Stimulated activated CD4-positive, alpha-beta T cell treated with anti-CD3 and anti-CD28 coated beads, Interleukin-4, amount 100 ng/mL, for 48 hours (primary cell): ENCODE measurements around the gene CLMN.
A peak's percentile ranks its signal among the peaks of the same experiment; 100 is the strongest.

ENCODE experiments used
- DNase-seq, 2 donors: peaks; one replicate each; pipeline ENCODE4 v3.0.0-alpha.2; 2020; ENCODE audit warnings: low read depth in 2 of 2

CLMN gene

GRCh38 chr14:95164506-95164905 lies 155.2 kb downstream of the CLMN start:
- no peak for DNase-seq

- DNase-seq: no peak
Measured at GRCh38 chr14:95163666-95164065, 156.0 kb downstream of the CLMN start.

- DNase-seq: no peak
Measured at GRCh38 chr14:95163132-95163531, 156.6 kb downstream of the CLMN start.

GRCh38 chr14:95162641-95163040 lies 157.1 kb downstream of the CLMN start:
- no peak for DNase-seq

GRCh38 chr14:95157327-95158189 lies 162.2 kb downstream of the CLMN start, which contains the start of gene DICER1:
Gene DICER1, minus strand, starts transcription at chr14:95157529. Its CDS starts 24,071 bp downstream, at chr14:95133458.
- DNase-seq: peak; percentile 91 to 96

GRCh38 chr14:95157048-95157326 lies 162.7 kb downstream of the CLMN start:
- DNase-seq: no peak

GRCh38 chr14:95156161-95157047 lies 163.3 kb downstream of the CLMN start:
- DNase-seq: peak in 1 of 2 donors; percentile 26

- no peak for DNase-seq
Measured at GRCh38 chr14:95155045-95155444, 164.7 kb downstream of the CLMN start.

- DNase-seq: no peak
Measured at GRCh38 chr14:95153866-95154265, 165.8 kb downstream of the CLMN start.

GRCh38 chr14:95151561-95151960 lies 168.1 kb downstream of the CLMN start:
- no peak for DNase-seq

- DNase-seq: no peak
Measured at GRCh38 chr14:95150910-95151309, 168.8 kb downstream of the CLMN start.

- no peak for DNase-seq
Measured at GRCh38 chr14:95149441-95149840, 170.3 kb downstream of the CLMN start.

- no peak for DNase-seq
Measured at GRCh38 chr14:95147597-95147996, 172.1 kb downstream of the CLMN start.

- no peak for DNase-seq
Measured at GRCh38 chr14:95146079-95146771, 173.5 kb downstream of the CLMN start.

GRCh38 chr14:95144849-95145248 lies 174.9 kb downstream of the CLMN start:
- no peak for DNase-seq

GRCh38 chr14:95143808-95144620 lies 175.7 kb downstream of the CLMN start:
- DNase-seq: no peak

GRCh38 chr14:95142208-95142607 lies 177.5 kb downstream of the CLMN start:
- DNase-seq: no peak

GRCh38 chr14:95141684-95142083 lies 178.0 kb downstream of the CLMN start:
- no peak for DNase-seq

- DNase-seq: no peak
Measured at GRCh38 chr14:95140060-95140858, 179.4 kb downstream of the CLMN start.

- no peak for DNase-seq
Measured at GRCh38 chr14:95138876-95139275, 180.8 kb downstream of the CLMN start.
